MG63 (cell line): ENCODE results near the gene KLHL36. TPM values are rescaled to one million over a fixed set of nuclear protein-coding genes. Genes with fewer than 3 reads are reported as not detected.

ENCODE experiments used
- DNase-seq: peaks from one replicate; pipeline ENCODE4 v3.0.0-alpha.2; 2020
- H3K27me3 ChIP-seq: fragments of 250-450 bp; sonication (Bioruptor Pico); 2 replicates; pipeline ENCODE4 v1.5.1; 2020; ENCODE audit warnings: mild to moderate bottlenecking, moderate library complexity
- H3K36me3 ChIP-seq: fragments of 250-450 bp; sonication (Bioruptor Pico); 2 replicates; pipeline ENCODE4 v1.5.1; 2020; ENCODE audit warnings: mild to moderate bottlenecking, moderate library complexity
- H3K4me3 ChIP-seq: fragments of 250-450 bp; sonication (Bioruptor Pico); 2 replicates; pipeline ENCODE4 v1.5.1; 2020; ENCODE audit warnings: mild to moderate bottlenecking, moderate library complexity
- H3K9me3 ChIP-seq: fragments of 250-450 bp; sonication (Bioruptor Pico); 2 replicates; pipeline ENCODE4 v1.5.1; 2020; ENCODE audit warnings: mild to moderate bottlenecking, moderate library complexity
- total RNA-seq: library from RNA; depleted of rRNA; stranded (reverse); fragments of >200 nt; shearing (Covaris generic); gene quantifications from 2 replicates; pipeline ENCODE4 v1.2.3, GENCODE V29; 2014; ENCODE audit warnings: low replicate concordance

The KLHL36 gene
- total RNA-seq, 1 experiment from 2014 or later: 20.5 TPM

GRCh38 chr16:84656649-84657048 is 8.3 kb downstream of the KLHL36 start:
- Histone ChIP-seq H3K4me3 (no peak overlapping the region), H3K27me3 (no peaks in the 10 kb centered on the region), H3K36me3 (no peaks in the 10 kb centered on the region; the same call in none of the 2 replicates), H3K9me3 (no peaks in the 10 kb centered on the region)
- DNase-seq: no peak

- Histone ChIP-seq H3K36me3 (no peaks in the 10 kb centered on the region; the same call in none of the 2 replicates), H3K4me3 (no peak overlapping the region), H3K9me3 (no peaks in the 10 kb centered on the region), H3K27me3 (no peaks in the 10 kb centered on the region)
- no peak for DNase-seq
Measured at GRCh38 chr16:84657229-84657837, 9.0 kb downstream of the KLHL36 start.

GRCh38 chr16:84658690-84659089 is 10.4 kb downstream of the KLHL36 start:
- no peak for DNase-seq
- no peaks in the 10 kb centered on the region for H3K9me3 ChIP-seq
- H3K27me3 ChIP-seq: no peaks in the 10 kb centered on the region
- no peaks in the 10 kb centered on the region; the same call in none of the 2 replicates for H3K36me3 ChIP-seq
- no peak overlapping the region for H3K4me3 ChIP-seq

DNA sequence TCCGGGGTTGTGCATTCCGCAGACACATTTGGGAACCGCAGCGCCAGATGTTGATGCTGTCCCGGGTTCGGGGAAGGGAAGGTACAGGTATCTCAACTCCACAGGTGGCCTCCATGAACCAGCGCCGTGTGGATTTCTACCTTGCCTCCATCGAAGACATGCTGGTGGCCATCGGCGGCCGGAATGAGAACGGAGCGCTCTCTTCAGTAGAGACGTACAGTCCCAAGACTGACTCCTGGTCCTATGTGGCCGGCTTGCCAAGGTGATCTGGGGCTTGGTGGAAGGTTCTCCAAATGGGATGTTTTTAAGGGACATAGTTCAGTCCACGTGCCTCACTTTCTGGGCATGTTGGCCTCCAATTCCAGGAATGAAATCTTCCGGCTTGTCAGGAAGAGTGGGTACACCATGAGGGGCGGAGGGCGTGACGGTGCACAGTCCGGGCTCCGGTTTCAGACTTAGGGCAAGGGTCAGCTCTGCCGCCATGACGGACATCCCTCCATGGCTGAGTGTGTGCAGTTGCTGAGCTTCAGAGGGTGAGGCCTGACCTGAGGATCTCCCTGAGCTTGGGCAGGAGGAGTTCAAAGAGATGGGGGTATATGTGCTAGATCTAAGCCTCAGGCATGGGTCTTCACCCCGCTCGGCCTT is 11.5 kb downstream of the KLHL36 start:
- no peak for DNase-seq
- Histone ChIP-seq H3K27me3 (no peaks in the 10 kb centered on the region), H3K4me3 (no peak overlapping the region), H3K36me3 (no peaks in the 10 kb centered on the region; the same call in none of the 2 replicates), H3K9me3 (no peaks in the 10 kb centered on the region)

DNA sequence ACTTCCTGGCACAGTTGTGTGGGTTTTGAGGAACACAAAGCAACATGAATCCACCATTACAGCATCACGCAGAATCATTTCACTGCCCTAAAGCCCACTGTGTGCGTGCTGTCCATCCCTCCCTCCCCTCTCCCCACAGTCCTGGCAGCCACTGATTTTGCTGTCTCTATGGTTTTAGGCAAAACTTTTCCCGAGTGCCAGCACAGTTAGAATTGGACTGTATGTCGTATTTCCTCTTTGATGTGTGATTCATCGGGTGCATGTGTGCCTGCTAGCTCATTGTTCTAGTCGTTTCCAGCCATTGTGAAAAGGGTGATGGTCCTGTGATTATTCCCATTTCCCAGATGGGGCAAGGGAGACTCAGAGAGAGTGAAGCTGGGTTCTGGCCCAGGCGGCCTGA is 12.7 kb downstream of the KLHL36 start:
- Histone ChIP-seq H3K27me3 (no peaks in the 10 kb centered on the region), H3K9me3 (no peaks in the 10 kb centered on the region), H3K4me3 (no peak overlapping the region), H3K36me3 (no peaks in the 10 kb centered on the region; the same call in none of the 2 replicates)
- no peak for DNase-seq

- DNase-seq: no peak
- H3K4me3 ChIP-seq: no peak overlapping the region
- no peaks in the 10 kb centered on the region for H3K9me3 ChIP-seq
- H3K36me3 ChIP-seq: no peaks in the 10 kb centered on the region; the same call in none of the 2 replicates
- H3K27me3 ChIP-seq: no peaks in the 10 kb centered on the region
Measured at GRCh38 chr16:84661418-84662060, 13.2 kb downstream of the KLHL36 start.

DNA sequence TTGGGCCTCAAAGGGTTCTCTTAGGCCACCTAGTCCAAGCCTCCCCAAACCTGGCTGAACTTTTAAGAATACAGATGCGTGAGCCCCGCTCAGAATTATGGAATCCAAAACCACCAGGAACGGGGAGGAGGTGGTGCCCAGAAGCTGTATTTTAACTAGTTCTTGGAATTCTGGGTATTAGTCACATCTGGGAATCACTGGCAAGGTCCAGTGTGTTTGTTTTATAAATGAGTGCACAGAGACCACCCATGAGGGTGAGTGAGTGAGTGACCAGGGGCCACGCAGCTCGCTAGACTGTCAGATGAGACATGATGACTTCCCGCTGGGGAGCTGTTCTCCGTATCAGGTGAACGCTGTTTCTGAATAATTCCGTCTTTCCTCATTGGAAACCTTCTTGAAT is 14.2 kb downstream of the KLHL36 start:
- H3K4me3 ChIP-seq: no peak overlapping the region
- no peak for DNase-seq
- H3K36me3 ChIP-seq: no peaks in the 10 kb centered on the region; the same call in none of the 2 replicates
- H3K9me3 ChIP-seq: no peaks in the 10 kb centered on the region
- H3K27me3 ChIP-seq: no peaks in the 10 kb centered on the region

- Histone ChIP-seq H3K4me3 (no peak overlapping the region), H3K9me3 (no peaks in the 10 kb centered on the region), H3K36me3 (no peaks in the 10 kb centered on the region; the same call in 1 of the 2 replicates), H3K27me3 (no peaks in the 10 kb centered on the region)
- DNase-seq: no peak
Measured at GRCh38 chr16:84663433-84664101, 15.3 kb downstream of the KLHL36 start.

DNA sequence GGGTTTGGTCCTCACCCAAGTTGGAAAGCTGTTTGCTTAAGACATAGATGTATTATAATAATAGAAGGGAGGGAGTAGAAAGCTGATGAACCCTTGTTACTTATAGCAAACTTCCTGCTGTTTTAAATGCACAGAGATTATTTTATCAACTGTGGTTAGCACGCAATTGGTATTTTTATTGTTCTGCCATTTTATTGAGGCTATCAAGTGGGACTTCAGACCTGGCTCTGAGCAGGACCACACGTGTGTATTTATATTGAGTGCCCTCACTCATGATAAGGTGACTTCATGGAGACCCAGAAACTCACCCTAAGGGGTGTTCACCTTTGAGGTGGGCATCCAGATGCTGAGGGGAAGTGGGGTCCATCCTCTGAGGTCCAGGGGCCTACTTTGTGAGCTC is 17.0 kb downstream of the KLHL36 start:
- no peak for DNase-seq
- no peaks in the 10 kb centered on the region for H3K27me3 ChIP-seq
- H3K4me3 ChIP-seq: no peak overlapping the region

GRCh38 chr16:84665843-84666242 is 17.5 kb downstream of the KLHL36 start:
- Histone ChIP-seq H3K36me3 (no peaks in the 10 kb centered on the region; the same call in 1 of the 2 replicates), H3K4me3 (no peak overlapping the region), H3K27me3 (no peaks in the 10 kb centered on the region), H3K9me3 (no peaks in the 10 kb centered on the region)
- DNase-seq: no peak

More for the DNA sequence above, 17.0 kb downstream of the KLHL36 start:
- Histone ChIP-seq H3K9me3 (no peaks in the 10 kb centered on the region), H3K36me3 (no peaks in the 10 kb centered on the region; the same call in 1 of the 2 replicates)

- H3K9me3 ChIP-seq: no peaks in the 10 kb centered on the region
- H3K4me3 ChIP-seq: no peak overlapping the region
- H3K27me3 ChIP-seq: no peaks in the 10 kb centered on the region
- no peak for DNase-seq
- H3K36me3 ChIP-seq: no peaks in the 10 kb centered on the region
Measured at GRCh38 chr16:84667600-84668309, 19.4 kb downstream of the KLHL36 start.

GRCh38 chr16:84670063-84670462 is 21.8 kb downstream of the KLHL36 start:
- Histone ChIP-seq H3K4me3 (no peak overlapping the region), H3K27me3 (no peaks in the 10 kb centered on the region), H3K36me3 (no peaks in the 10 kb centered on the region), H3K9me3 (no peaks in the 10 kb centered on the region)
- DNase-seq: no peak

DNA sequence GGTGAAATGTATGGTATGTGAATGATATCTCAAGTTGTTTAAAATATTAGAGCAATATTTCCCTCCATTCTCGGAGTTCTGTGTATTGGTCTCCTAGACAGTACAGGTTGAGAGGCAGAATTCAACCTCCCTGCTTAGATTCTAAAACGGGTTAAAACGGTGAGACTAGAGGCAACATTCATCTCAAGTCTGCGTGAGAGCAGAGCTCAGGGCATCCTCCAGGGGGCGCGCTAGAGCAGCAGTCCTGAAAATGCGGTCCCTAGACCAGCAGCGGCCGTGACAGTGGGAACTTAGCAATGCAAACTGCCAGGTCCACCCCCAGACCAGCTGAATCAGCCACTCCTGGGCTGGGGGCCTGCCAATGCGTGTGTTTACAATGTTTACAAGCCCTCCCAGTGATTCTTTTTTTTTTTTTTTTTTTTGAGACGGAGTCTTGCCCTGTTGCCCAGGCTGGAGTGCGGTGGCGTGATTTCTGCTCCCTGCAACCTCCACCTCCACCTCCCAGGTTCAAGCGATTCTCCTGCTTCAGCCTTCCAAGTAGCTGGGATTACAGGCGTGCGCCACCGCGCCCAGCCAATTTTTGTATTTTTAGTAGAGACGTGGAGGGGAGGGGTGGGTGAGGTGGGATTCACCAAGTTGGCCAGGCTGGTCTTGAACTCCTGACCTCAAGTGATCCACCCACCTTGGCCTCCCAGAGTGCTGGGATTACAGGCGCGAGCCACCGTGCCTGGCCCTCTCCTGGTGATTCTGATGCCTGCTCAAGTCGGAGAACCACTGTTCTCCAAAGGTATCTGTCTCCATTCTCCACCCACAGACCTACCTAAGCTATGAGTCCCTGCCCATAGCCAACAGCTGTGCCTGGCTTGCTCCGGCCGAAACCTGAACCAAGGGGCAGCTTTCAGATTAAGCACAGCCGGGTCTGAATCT is 24.2 kb downstream of the KLHL36 start:
- Histone ChIP-seq H3K4me3 (no peak overlapping the region), H3K36me3 (no peaks in the 10 kb centered on the region), H3K9me3 (no peaks in the 10 kb centered on the region), H3K27me3 (no peaks in the 10 kb centered on the region)
- DNase-seq: peak; percentile 79

GRCh38 chr16:84673203-84673535 is 24.9 kb downstream of the KLHL36 start:
- Histone ChIP-seq H3K27me3 (no peaks in the 10 kb centered on the region), H3K4me3 (no peak overlapping the region), H3K9me3 (no peaks in the 10 kb centered on the region), H3K36me3 (no peaks in the 10 kb centered on the region)
- DNase-seq: no peak

DNA sequence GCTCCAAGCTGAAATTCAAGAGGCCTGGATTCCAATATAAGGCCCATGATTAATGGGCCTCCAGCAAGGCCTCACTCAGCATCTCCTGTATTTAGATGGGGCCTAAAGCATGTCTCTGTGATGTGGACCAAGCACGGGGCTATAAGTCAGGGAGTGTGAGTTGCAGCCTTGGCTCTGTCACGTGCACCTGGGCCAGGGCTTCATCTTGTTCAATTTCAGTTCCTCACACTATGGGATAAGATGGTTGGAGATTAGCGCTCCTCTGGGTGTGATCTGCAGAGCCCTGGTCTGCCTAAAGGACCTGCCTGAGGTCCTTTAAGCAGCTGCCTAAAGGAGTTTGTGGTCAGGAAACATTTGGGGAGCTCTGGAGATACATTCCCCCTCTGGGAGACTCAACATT is 25.2 kb downstream of the KLHL36 start:
- DNase-seq: no peak
- Histone ChIP-seq H3K9me3 (no peaks in the 10 kb centered on the region), H3K36me3 (no peaks in the 10 kb centered on the region), H3K4me3 (no peak overlapping the region), H3K27me3 (no peaks in the 10 kb centered on the region)

- no peak for DNase-seq
- Histone ChIP-seq H3K36me3 (no peaks in the 10 kb centered on the region), H3K4me3 (no peak overlapping the region), H3K9me3 (no peaks in the 10 kb centered on the region), H3K27me3 (no peaks in the 10 kb centered on the region)
Measured at GRCh38 chr16:84675423-84675822, 27.1 kb downstream of the KLHL36 start.
